ENCODE data around the gene MIAT. TPM values are rescaled to one million over a fixed set of nuclear protein-coding genes. Genes with fewer than 3 reads are reported as not detected.
A peak's percentile ranks its signal among the peaks of the same experiment; 100 is the strongest.

The MIAT gene
- total RNA-seq, 1 experiment from 2014 or later: under 0.01 TPM

DNA sequence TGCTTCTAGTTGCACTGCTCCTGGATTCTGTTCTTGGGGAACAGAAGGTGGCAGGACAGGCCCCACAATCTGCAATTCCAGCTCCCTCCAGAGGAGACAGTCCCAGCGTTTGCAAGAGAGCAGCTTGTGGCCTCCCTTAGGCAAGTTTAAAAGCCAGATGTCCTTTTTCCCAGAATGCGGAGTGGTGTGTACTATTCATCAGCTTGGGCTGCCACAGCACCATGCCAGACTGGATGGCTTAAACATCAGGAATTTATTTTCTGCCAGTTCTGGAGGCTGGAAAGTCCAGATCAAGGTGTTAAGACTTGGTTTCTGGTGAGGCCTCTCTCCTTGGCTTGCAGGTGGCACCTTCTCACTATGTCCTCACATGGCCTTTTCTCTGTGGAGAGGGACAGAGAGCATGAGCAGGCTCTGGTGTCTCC lies 11.7 kb downstream of the MIAT start:
- peak; percentile 54 for DNase-seq (ENCODE audit: low spot score)

DNA sequence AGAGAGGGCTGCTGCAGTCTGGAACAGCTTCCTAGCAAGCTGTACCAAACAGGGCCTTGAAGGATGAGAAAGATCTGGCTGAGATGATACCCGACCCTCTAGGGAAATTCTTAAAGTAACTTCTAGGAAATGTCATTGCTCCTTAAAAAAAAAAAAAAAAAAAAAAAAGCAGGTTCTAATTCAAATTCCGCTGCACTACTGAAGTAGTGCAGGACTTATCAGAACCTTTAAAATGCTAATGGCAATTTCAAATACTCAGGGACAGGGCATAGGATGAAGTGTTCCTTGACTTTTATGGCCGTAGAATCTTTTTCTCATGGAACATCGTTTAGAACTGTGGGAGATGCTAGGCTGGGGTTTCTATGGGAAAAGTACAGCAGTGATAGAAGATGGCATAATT lies 13.1 kb downstream of the MIAT start:
- DNase-seq (ENCODE audit: low spot score): no peak

DNA sequence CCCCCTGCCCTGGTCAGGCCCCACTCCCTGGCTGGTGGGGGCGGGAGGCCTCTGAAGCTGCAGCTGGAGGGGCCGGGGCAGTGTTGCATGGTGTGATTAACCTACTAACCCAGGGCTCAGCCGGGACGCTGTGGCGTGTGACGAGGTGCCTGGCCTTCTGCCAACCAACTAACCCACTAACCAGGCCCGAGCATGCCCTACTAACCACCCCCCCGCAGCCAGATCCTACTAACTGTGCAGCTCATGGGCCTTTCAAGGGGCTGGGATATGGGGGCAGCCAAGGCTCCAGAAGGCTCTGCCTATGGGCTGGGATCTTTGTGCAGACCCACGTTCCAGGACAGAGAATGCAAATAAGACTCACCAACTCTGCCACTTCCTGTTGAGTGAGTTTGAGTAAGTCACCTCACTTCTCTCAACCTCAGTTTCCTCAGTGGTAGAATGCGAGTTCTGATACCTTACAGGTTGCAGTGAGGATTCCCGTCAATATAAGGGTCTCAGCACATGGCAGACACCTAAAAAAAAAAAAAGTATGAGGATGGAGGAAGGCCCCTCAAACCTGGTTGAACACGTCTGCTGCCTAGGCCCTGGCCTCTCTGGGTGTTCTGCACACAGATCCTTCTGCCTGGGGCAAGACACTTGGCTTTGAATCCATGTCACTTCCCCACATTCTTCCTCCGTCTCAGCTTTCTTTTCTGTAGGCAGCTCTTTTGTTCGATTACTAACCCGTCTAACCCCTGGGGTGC lies 14.1 kb downstream of the MIAT start:
- DNase-seq (ENCODE audit: low spot score): no peak

DNA sequence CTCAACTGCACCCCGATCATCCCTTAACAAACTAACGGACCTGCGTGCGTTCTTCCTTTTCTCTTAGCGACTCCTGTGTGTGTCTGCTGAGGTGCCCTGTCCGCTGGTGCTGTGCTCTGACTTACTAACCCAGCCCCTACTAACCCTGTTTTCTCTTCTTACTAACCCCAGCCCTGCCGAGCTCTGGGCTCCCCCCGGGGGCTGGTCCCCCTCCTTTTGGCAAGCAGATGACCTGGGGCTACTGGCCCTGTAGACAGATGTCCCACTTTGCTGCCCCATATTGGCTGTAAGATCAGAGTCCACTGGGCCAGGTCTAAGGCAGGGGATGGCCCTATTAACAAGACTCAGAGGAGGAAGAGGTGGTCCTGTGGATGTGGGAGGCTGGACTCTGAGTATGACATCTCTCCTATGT lies 14.7 kb downstream of the MIAT start:
- no peak for DNase-seq (ENCODE audit: low spot score)

DNA sequence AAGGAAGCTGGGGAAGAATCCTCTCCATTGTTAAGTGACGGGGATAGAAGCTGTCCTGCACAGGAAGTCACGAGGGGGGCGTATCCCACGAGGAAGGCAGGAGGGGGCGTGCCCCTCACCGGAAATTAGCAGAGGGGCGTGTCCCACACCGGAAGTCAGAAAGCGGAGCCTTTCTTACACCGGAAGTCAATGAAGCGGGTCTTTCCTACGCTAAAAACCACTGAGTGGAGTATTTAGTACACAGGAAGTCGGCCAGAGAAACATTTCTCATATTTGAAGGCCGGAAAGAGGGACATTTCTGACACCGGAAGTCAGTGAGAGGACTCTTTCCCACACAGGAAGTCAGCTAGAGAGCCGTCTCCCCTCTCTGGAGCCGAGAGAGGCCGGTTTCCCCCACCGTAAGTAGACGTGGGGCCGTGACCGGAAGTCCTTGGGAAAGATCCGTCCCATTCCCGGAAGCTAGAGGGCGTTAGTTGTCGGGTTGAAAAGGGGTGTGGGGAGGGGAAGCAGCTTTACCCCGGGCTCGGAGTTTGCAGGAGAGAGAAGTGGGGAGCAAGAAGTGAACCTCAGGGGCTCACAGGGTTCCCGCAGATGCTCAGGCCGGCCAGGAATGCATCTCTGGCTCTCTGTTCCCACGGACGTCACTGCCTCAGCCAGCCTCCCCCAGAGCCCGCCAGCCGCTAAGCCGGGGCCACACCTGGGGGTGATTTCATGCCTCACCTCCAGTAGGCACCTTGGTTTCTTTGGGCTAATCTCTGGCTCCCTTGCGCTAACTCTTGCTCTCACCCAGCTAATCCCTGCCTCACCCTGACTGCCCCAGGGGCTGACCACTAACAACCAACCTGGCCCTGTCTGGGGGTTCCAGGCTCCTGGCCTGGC lies 15.4 kb downstream of the MIAT start:
- DNase-seq (ENCODE audit: low spot score): peak; percentile 90

DNA sequence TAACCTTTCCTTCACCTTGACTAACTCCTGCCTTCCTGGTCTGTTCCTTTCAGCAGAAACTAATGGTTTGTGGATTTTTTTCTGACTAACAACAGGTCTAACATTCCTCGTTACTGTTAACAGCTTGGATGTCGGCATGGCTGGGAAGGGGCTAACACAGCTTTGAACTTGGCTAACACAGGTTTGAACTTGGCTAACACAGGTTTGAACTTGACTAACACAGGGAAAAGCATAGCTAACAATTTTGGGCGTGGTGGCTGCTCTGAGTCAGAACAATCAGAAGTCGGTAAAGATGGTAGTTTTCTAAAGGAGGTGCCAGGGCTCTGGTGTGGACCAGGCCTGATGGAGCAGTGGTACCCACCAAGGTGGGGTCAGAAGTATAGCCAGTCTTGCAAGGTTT lies 16.1 kb downstream of the MIAT start:
- no peak for DNase-seq (ENCODE audit: low spot score)

DNA sequence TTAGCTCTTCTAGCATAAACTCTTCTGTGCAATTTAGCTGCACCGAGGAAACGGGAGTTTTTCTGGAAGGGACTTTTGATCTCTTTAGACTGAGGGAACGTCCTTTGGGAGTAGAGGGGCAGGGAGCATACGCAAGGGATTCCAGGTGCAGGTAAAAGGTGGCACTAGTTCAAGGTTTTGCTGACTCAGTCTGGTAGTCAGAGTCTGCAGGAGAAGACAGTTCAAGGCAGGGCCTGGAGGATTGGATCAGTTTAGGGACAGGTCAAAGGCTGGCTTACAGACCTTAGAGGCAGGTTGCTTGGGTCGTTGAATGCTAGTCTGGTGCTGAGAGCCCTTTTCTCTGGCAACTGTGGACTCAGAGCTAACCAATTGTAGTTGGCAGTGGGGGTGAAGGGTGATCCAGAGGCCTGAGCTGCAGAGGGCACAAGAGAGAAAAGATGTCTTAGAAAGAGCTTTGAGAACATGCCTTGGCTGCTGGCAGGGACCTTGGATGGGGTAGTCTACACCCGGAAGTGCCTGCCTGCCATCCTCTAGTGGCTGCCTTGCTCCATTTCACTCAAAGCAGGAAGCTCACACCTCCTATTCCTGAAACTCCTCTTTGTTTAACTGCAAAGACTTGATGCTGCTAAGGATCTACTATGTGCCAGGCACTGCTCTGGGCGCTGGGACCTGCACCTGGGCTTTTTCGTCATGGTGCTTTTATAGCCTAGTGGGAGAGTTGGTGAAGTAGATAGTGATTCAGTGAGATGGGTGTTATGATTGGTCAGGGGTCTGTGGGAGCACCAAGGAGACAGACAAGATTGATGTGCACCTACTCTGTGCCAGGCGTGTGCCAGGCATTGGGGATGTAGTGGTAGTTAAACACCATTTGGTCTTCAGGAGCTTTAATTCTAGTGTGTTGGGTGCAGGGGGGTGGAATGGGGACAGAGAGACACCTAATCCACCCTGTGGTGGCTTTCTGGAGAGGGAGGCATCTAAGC lies 17.1 kb downstream of the MIAT start:
- no peak for DNase-seq (ENCODE audit: low spot score)

DNA sequence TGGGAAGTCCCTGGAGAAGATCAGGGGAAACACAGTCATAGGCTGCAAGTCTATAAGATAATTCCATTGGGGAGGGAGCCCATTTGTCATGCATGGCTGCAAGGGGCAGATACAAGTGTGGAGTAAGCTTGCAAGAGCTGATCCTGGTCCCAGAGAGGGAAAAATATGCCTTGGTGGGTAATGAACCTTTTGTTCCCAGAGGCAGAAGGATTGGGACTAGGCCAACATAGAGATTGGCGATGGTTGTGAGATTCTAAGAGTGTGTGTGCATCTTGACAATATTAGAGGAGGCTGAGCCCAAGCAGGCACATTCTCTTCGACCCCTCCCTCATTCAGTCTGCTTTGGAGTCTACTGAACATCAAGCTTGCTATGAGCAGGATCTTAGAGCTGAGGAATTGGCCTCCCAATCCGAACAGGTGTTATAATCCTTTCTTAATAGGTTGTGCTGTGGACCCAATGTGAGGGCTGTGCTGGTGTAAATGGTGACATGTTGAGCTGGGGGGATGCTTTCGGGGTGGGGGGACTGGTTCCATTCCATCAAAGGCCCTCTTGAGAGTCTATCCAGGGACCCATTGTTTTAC lies 18.4 kb downstream of the MIAT start:
- DNase-seq (ENCODE audit: low spot score): no peak

DNA sequence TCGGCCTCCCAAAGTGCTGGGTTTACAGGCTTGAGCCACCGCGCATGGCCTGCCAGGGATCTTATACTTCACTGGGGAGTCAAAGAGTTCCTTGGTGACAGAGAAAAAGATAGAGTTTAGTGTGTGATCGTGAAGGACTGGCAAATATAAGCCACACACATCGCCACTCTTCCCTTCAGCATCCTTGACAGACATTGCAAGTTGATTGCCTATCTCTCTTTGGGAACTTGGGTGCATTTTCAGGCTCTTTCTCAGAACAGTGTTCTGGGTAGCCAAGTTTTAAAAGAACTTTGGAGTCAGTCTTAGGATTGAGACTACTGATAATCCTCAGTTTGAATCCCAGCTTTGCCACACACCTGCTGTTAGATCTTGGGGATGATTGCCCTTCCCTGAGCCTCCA lies 19.8 kb downstream of the MIAT start:
- DNase-seq (ENCODE audit: low spot score): no peak

DNA sequence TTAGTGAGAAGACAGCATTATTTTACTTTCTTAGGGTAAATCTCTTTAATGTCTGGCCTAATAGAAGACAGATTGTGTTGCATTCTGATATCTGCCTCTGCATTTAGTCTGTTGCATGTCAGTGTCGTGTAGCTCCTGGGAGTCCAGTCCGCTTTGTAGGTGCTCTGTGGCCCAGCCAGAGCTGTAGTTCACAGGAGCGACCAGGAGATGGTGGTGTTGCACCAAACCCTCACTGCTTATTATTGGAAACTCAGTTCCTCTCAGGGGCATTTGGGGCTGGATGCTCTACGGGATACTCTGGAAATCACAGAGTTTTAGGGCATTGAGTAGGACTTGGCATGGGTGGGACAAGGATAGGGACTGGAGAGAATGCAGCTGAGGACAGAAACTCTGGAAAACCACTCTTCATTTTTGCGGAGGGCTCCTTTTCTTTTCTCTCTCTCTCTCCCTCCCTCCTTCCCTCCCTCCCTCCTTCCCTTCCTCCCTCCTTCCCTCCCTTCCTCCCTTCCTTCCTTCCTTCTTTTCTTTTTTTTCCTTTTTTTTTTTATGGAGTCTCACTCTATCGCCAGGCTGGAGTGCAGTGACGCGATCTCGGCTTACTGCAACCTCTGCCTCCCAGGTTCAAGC lies 21.7 kb downstream of the MIAT start:
- DNase-seq (ENCODE audit: low spot score): peak; percentile 44

DNA sequence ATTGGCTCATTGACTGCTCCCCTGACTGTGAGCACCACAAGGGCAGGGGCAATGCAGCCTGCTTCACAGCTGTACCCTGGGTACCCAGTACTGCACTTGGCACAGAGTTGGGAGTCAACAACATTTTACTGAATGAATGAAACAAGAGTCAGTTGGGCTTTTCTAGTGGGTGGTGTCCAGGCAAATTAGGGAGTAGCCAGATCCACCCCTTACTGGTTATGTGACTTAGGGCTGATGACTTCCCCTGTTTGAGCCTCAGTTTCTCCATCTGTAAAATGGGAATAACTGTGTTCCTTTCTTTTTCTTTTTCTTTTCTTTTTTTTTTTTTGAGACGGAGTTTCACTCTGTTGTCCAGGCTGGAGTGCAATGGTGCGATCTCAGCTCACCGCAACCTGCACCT lies 23.1 kb downstream of the MIAT start:
- DNase-seq (ENCODE audit: low spot score): no peak

DNA sequence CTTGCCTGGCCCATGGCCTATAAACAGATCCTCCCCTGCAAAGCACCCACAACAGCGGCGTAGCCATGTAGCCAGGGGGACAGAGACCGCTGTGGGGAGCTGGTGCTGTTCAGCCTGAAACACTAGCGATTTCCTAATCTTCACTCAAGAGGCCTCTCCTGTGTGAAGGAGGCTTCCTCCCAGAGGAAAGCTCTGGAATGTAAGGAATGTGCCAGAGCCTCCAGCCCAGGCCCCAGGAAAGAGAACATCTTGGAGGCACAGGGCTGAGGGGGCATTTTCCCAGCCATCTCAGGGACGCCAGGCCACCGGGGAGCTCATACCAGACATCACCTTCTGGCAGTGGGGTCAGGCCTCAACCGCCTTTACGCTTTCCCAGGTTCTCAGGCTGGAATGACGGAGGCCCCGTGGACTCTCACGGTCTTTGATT lies 24.0 kb downstream of the MIAT start:
- DNase-seq (ENCODE audit: low spot score): no peak

DNA sequence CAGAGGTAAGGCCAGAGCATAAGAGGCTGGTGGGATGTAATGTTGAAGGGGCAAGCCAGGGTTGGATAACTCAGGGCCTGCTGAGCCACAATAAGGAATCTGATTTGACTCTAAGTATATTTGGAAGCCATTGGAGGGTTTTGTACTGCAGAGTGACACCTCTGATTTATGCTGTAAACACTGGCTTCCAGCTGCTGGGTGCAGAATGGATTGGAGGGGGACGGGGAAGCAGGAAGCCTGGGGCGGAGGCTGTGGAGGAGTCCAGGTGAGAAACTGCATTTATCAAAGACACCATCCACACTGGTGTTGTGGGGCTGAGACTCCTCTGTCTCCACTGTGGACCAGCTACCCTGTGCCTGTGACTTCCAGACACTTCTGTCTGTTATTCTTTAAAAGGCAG lies 26.8 kb downstream of the MIAT start:
- no peak for DNase-seq (ENCODE audit: low spot score)

DNA sequence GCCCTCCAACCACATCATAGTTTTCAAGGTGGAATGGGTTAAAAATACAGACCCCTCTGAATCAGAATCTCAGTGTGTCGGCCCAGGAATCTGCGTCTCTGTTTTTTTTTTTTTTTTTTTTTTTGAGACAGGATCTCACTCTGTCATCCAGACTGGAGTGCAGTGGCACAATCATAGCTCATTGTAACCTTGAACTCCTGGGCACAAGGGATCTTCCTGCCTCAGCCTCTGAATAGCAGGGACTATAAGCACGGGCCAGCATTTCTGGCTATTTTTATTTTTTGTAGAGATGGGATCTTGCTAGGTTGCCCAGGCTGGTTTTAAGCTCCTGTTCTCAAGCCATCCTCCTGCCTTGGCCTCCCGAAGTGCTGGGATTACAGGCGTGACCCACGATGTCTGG lies 28.2 kb downstream of the MIAT start:
- no peak for DNase-seq (ENCODE audit: low spot score)

DNA sequence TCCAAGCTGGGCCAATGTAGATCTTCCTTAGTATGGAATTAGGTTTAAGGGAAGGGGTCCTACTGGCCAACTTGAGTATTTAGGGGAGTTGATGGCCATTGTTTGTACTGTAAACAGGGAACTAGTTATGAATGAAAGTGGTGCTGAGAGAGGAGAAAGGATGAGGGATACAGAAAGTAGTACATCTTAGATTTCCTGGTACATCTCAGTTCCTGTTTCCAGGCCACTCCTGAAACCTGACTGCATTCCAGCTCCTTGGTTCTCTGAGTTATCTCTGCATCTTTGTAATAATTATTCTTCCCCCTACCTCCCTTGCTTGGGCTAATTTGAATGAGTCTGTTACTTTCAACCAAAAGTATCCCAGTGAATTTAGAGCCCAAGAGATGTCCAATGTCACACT lies 30.1 kb downstream of the MIAT start:
- DNase-seq (ENCODE audit: low spot score): no peak

DNA sequence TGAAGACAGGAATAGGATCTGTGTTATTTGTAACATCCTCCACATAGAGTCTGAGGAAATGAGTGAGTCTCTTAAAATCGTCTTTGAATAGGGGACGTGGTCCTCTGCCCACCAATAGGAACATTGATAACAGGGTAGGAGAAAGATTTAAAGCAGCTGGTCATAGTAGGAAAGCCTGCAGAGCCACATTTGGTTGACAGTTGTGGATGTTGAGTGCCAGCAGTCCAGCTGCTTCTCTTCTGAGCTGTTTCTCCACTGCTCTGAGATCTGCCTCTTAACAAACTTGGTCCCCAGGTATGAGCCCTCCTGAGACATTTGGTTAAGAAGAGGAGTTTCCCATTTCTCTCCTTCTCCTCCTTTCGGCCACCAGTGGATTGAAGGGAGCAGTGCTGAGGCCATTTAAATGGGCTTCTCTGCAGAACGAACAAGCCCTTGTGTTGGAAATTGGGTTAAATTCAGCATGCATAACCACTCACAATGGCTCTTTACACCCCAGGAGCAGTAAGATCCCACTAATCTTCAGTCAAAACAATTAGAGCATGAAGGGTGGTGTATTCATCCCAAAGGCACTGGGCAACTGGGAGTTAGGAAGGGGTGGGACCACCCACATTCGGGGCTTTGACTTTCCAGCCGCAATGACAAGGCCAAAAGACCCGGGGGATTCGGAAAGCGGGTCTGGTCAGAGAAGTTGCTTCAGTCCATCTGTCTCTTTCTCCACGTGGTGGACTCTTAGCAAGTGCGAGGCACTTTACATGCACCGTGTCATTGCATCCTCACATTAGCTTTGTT lies 32.3 kb downstream of the MIAT start:
- DNase-seq (ENCODE audit: low spot score): no peak

DNA sequence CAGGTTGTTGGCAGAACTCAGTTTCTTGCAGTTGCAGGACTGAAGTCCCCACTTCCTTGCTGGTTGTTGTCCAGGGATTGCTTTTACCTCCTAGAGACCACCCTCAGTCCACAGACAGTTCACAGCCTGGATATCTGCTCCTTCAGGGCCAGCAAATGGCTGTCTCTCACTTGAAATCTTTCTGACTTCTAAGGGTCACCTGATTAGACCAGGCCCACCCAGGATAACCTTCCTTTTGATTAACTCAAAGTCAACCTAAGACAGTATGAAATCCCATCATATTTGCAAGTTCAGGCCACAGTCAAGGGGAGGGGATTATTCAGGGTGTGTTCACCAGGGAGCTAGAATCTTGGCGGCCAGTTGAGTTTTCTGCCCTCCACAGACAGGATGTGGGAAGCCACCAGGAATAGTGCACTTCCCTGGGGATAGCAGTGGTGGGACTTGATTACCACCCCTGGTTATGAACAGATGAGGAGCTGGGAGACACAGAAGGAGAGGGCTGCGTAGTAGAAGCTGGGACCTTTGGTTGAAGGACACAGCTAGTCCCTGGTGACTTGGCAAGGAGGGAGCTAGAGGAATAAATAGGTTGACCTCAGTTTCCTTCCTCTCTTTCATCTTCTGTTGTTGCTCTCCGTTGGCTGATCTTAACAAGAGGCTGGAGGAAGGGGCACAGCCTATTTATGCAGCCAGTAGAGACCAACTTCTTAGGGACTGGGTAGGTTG lies 33.4 kb downstream of the MIAT start:
- DNase-seq (ENCODE audit: low spot score): no peak

DNA sequence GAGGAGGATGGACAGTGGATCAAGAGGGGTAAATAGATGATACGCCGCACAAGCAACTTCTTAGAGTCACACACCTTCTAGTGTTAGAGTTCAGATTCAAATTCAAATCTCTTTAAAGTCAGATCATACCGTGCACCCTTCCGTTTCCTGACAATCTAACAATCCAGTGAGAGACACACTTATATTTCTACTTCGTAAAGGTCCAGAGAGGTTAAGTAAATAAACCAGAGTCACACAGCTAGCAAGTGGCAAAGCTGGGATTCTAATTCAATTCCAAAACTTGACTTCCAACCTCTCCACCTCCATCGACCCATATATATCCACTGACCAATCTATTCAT lies 34.0 kb downstream of the MIAT start:
- no peak for DNase-seq (ENCODE audit: low spot score)

DNA sequence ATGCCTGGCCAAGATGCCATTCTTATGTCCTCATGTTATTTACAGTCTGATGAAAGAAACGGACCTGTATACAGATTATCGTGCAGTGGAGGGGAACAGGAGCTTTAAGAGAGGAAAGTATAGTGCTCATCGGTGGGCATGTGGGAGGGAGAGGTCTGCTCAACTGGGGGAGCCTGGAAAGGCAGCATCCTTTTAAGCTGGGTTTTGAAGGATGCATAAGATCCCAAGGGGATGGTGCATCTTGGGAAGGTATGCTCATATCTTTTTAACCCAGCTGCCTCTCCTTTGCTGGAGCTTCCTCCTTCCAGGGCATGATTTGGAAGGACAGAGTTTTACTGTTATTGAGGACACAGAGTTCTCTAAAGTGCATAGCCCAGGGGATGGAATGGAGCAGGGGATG lies 34.8 kb downstream of the MIAT start:
- DNase-seq (ENCODE audit: low spot score): no peak

DNA sequence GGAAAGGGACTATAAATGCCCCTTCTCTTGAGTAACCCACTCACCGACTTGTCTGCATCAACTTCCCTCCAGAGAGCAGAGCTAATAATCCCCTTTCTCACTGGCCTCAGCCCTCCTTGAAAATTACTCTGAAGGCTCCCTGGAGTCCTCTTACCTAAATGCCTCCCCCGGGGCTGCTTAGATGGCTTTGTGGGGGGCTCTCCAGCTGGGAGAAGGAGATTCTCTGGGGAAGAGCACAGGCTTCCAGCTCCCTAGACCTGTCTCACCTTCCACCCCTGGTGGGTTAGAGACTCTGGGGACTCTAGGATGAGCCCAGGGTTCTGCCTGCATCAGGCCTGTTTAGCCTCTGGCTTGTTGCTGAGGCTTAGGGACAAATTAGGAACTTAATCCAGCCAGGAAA lies 39.8 kb downstream of the MIAT start:
- no peak for DNase-seq (ENCODE audit: low spot score)
